COLO829 (cell line): ENCODE results near the gene PSMA5.

Source experiments
- DNase-seq: peaks from one replicate; pipeline ENCODE4 v3.0.0; 2012; ENCODE audit warnings: low spot score

The PSMA5 gene

GRCh38 chr1:109367626-109368025, 58.6 kb downstream of the PSMA5 start:
- no peak for DNase-seq

DNA sequence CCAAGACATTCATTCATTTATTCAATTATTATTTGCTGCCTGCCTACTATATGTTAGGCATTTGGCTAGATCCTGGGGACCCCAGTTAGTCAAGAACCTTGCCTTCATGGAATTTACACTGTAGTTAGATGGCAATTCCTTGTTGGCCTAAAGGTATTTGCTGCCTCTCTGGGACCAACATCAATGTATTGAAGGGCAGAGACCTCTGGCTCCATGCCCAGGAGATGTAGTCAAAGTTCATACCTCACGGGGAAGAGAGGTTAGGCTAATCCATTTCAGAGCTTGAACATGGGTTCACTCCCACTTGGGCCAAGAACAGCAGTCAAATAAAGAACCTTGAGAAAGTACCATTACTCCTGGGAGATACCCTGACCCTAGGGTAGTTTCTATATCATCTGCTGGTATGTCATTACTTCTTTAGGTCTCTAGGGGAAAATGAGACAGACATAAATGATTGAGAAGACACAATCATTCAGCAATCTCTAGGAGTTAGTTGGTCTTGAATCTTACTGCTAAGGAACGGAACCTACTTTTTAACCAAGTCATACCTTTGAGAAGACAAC, 60.5 kb downstream of the PSMA5 start:
- DNase-seq = no peak

DNA sequence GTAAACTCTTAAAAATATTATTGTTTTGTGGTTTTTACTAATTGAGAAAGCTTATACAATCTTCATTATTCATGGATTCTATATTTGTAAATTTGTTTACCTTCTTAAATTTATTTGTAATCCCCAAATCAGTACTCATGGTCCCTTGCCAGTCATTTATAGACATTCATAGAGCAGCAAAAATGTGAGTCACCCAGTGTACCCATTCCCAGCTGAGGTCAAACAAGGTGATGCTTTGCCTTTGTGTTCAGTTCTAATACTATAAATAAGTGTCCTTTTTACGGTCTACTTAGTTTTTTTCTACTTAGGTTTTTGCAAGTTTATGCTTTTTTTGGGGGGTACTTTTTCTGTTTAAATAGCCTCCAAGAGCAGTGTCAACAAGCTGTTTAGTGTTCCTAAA, 64.6 kb downstream of the PSMA5 start:
- DNase-seq = no peak

DNA sequence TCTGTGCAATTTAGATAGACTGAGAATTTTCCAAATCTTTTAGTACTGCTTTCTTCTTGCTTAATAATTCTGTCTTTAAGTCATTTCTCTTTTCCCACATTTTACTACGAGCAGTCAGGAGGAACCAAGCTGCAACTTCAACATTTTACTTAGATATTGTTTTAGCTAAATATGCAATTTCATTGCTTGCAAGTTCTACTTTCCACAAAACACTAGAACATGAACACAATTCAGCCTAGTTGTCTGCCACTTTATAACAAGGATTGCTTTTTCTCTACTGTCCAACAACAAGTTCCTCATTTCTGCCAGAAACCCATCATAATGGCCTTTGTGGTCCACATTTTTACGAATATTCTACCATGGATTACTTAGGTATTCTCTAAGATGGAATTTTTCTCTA, 65.2 kb downstream of the PSMA5 start:
- no peak for DNase-seq

DNA sequence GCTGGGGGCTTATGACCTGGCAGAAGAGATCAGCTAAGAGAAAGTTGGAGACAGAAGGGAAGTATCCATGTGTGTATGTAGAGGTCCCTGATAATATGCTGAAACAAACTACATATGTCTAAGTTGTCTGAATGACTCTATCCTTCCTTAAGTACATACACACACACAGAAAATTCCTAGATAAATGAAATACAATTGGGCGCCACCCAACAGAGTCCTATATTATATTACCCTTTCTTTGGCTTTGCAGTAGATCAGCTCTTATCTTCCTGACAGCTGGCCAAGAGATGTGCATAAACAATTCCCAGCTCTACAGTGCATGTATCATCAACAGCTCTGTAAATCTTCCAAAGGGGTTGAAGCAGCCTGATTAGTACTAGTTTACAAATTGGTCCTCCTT, 68.6 kb downstream of the PSMA5 start:
- DNase-seq = no peak

DNA sequence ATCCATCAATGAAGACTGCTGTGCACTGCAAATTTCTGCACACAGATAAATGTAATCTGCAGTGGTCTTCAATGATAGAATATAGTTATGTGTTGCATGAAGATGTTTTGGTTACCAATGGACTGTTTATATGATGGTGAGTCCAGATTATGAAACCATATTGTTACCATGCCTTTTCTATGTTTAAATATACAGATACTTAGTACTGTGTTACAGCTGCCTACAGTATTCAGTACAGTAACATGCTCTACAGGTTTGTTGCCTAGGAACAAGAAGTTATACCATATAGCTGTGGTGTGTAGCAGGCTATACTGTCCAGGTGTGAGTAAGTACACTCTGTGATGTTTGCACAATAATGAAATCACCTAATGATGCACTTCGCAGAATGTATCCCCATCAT, 69.3 kb downstream of the PSMA5 start:
- DNase-seq = no peak

DNA sequence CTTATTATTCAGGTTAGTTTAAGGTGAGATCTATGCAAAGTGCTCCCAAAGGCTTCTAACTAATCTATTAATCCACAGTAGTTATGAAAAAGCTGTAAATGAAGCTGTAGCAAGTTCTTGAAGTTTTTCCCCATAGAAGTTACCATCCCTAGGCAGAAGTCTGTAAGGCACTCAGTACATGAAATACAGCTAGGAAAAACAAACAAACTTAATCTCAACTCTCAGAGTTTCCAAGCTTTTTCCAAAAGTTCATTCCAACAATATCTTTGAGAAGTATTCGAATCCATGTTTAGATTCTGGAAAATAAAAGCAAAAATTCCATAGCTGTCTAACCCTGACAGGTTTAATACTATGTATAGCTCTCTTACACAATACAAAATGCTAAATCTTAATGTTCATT, 69.7 kb downstream of the PSMA5 start:
- DNase-seq = no peak

- no peak for DNase-seq
Observed at GRCh38 chr1:109354929-109355328, 71.3 kb downstream of the PSMA5 start.

DNA sequence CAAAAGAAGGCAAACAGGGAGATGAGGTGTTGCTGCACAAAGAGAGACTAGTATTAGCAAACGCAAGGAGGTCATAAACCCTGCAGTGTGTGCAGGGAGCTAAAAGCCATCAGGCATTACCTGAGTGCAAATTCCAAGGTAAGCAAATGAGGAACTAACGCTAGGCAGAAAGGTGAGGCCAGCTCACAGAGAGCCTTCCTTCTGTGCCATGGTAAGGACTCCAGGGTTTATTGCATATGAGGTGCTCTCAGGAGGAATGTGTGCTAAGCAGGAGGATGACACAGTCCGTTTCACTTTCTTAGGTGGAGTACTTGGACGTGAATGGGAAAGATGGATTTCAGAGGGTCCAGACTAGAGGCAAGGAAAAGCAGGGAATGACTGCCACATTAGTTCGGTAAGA, 74.8 kb downstream of the PSMA5 start:
- DNase-seq = no peak

DNA sequence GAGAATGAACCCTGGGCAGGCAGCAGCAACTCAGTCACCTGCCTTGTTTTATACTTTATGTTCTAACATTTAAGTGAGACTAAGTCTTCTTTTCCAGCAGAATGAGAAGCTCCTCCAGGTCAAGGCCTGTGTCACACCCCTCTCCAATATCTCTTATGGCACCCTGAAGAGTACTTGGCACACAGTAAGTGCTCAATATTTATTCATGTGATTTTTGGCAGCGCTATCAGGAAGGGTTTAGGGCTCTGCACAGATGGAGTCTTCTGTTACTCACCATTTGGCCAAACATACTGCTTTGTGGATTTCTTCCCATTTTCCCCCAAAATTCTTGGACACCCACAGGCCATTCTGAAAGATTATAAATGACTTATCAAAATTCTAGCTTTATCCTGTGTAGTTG, 75.6 kb downstream of the PSMA5 start:
- no peak for DNase-seq

DNA sequence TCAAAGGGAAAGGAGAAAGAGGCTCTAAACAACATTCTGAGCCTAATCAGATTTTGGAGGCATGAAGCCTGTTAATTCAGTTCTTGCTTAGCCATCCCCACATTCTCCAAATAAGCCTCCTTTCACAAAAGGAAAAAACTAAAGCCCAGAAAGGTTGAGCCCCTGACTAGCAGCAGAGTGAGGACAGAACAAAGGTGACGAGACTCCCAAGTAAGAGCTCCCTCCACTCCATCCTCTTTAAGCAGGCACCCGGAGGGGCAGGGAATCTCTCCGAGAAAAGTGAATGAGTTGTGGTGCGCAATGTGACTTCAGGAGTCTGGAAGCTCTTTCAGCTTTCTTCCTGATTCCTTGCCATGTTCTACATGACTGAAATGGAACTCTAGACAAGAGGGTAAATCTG, 76.1 kb downstream of the PSMA5 start:
- DNase-seq = no peak
